ENCODE results near the gene OR8G1.
A peak's percentile ranks its signal among the peaks of the same experiment; 100 is the strongest.

Gene OR8G1

GRCh38 chr11:124195189-124195734, 45.6 kb upstream of the OR8G1 start:
- Histone ChIP-seq H3K27ac (ENCODE audit: low read depth, low read length) (no peak overlapping the region), H3K36me3 (ENCODE audit: low read length) (no peaks in the 10 kb centered on the region), H3F3A (ENCODE audit: insufficient read depth) (no peaks in the 10 kb centered on the region), H3K4me3 (ENCODE audit: insufficient read depth, low read length, poor library complexity, severe bottlenecking) (no peak overlapping the region), H3K9me2 (replicated peaks; ENCODE audit: insufficient read depth, low read length) (no peaks in the 10 kb centered on the region), H3K9me3 (ENCODE audit: insufficient read depth, low read length) (no peaks in the 10 kb centered on the region), H3K9ac (ENCODE audit: low read length) (no peak overlapping the region), H3K27me3 (ENCODE audit: low read length) (no peaks in the 10 kb centered on the region), H4K20me1 (ENCODE audit: low read depth, low read length) (no peaks in the 10 kb centered on the region), H2AFZ (ENCODE audit: low read depth, low read length, severe bottlenecking) (no peak overlapping the region), H3K79me2 (ENCODE audit: insufficient read depth, low read length) (no peaks in the 10 kb centered on the region), H3K4me2 (ENCODE audit: low read depth, low read length, poor library complexity, severe bottlenecking) (no peak overlapping the region)
- no peak for TF ChIP-seq EZH2phosphoT487 (conservative IDR thresholded peaks at IDR 0.05; ENCODE audit: low read length)
- TF ChIP-seq, protein P1, sequence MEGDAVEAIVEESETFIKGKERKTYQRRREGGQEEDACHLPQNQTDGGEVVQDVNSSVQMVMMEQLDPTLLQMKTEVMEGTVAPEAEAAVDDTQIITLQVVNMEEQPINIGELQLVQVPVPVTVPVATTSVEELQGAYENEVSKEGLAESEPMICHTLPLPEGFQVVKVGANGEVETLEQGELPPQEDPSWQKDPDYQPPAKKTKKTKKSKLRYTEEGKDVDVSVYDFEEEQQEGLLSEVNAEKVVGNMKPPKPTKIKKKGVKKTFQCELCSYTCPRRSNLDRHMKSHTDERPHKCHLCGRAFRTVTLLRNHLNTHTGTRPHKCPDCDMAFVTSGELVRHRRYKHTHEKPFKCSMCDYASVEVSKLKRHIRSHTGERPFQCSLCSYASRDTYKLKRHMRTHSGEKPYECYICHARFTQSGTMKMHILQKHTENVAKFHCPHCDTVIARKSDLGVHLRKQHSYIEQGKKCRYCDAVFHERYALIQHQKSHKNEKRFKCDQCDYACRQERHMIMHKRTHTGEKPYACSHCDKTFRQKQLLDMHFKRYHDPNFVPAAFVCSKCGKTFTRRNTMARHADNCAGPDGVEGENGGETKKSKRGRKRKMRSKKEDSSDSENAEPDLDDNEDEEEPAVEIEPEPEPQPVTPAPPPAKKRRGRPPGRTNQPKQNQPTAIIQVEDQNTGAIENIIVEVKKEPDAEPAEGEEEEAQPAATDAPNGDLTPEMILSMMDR (IDR thresholded peaks at IDR 0.05; ENCODE audit: insufficient read depth, low read length, poor library complexity, severe bottlenecking) = peak; percentile 75

- Histone ChIP-seq H3K27ac (ENCODE audit: low read depth, low read length) (no peak overlapping the region), H3K36me3 (ENCODE audit: low read length) (no peaks in the 10 kb centered on the region), H3K79me2 (ENCODE audit: insufficient read depth, low read length) (no peaks in the 10 kb centered on the region), H3K9me3 (ENCODE audit: insufficient read depth, low read length) (no peaks in the 10 kb centered on the region), H3K9ac (ENCODE audit: low read length) (no peak overlapping the region), H3K4me3 (ENCODE audit: insufficient read depth, low read length, poor library complexity, severe bottlenecking) (no peak overlapping the region), H3K4me2 (ENCODE audit: low read depth, low read length, poor library complexity, severe bottlenecking) (no peak overlapping the region), H3K27me3 (ENCODE audit: low read length) (no peaks in the 10 kb centered on the region), H3K9me2 (replicated peaks; ENCODE audit: insufficient read depth, low read length) (no peaks in the 10 kb centered on the region), H2AFZ (ENCODE audit: low read depth, low read length, severe bottlenecking) (no peak overlapping the region), H4K20me1 (ENCODE audit: low read depth, low read length) (no peaks in the 10 kb centered on the region), H3F3A (ENCODE audit: insufficient read depth) (no peaks in the 10 kb centered on the region)
- no peak for TF ChIP-seq EZH2phosphoT487 (conservative IDR thresholded peaks at IDR 0.05; ENCODE audit: low read length)
- TF ChIP-seq, protein P1 (IDR thresholded peaks at IDR 0.05; ENCODE audit: insufficient read depth, low read length, poor library complexity, severe bottlenecking) = no peak
These were observed 42.9 kb upstream of the OR8G1 start for GRCh38 chr11:124197999-124198398.

GRCh38 chr11:124198897-124199296, 42.0 kb upstream of the OR8G1 start:
- Histone ChIP-seq H3F3A (ENCODE audit: insufficient read depth) (no peaks in the 10 kb centered on the region), H3K9me3 (ENCODE audit: insufficient read depth, low read length) (no peaks in the 10 kb centered on the region), H4K20me1 (ENCODE audit: low read depth, low read length) (no peaks in the 10 kb centered on the region), H3K27me3 (ENCODE audit: low read length) (no peaks in the 10 kb centered on the region), H3K4me3 (ENCODE audit: insufficient read depth, low read length, poor library complexity, severe bottlenecking) (no peak overlapping the region), H3K9me2 (replicated peaks; ENCODE audit: insufficient read depth, low read length) (no peaks in the 10 kb centered on the region), H3K9ac (ENCODE audit: low read length) (no peak overlapping the region), H2AFZ (ENCODE audit: low read depth, low read length, severe bottlenecking) (no peak overlapping the region), H3K27ac (ENCODE audit: low read depth, low read length) (no peak overlapping the region), H3K4me2 (ENCODE audit: low read depth, low read length, poor library complexity, severe bottlenecking) (no peak overlapping the region), H3K79me2 (ENCODE audit: insufficient read depth, low read length) (no peaks in the 10 kb centered on the region), H3K36me3 (ENCODE audit: low read length) (no peaks in the 10 kb centered on the region)
- no peak for TF ChIP-seq EZH2phosphoT487 (conservative IDR thresholded peaks at IDR 0.05; ENCODE audit: low read length)
- TF ChIP-seq, protein P1 (IDR thresholded peaks at IDR 0.05; ENCODE audit: insufficient read depth, low read length, poor library complexity, severe bottlenecking) = no peak

Data from SU-DHL-6 (cell line).